ENCODE data around the gene ALG2. TPM values are rescaled to one million over a fixed set of nuclear protein-coding genes. Genes with fewer than 3 reads are reported as not detected.

The ALG2 gene
- total RNA-seq, 1 experiment from 2014 or later = 56.6 TPM

- DNase-seq (ENCODE audit: low spot score) = no peak
Measured at GRCh38 chr9:99172124-99173091, 49.3 kb downstream of the ALG2 start.

GRCh38 chr9:99171225-99172123 lies 50.3 kb downstream of the ALG2 start:
- DNase-seq (ENCODE audit: low spot score) = no peak

GRCh38 chr9:99169982-99170761 lies 51.6 kb downstream of the ALG2 start:
- no peak for DNase-seq (ENCODE audit: low spot score)

- no peak for DNase-seq (ENCODE audit: low spot score)
Measured at GRCh38 chr9:99169086-99169485, 52.7 kb downstream of the ALG2 start.

GRCh38 chr9:99167694-99168093 lies 54.0 kb downstream of the ALG2 start:
- no peak for DNase-seq (ENCODE audit: low spot score)

- no peak for DNase-seq (ENCODE audit: low spot score)
Measured at GRCh38 chr9:99167119-99167518, 54.6 kb downstream of the ALG2 start.

Other genes with a start within 250 kb of the ALG2 start
- 31.7 and 35.7 TPM in 2 replicates for gene TGFBR1, start 116.8 kb downstream of the ALG2 start, total RNA-seq (2014; rRNA removed; shearing (Covaris generic))
- gene SEC61B, start 340 bp upstream of the ALG2 start, total RNA-seq (2014; rRNA removed; shearing (Covaris generic)) = 196 and 227 TPM in 2 replicates